SK-MEL-5 (cell line): ENCODE data around the gene TUB. TPM values are rescaled to one million over a fixed set of nuclear protein-coding genes. Genes with fewer than 3 reads are reported as not detected.

Experiments
- DNase-seq: peaks from one replicate; pipeline ENCODE4 v3.0.0-alpha.2; 2016; ENCODE audit warnings: low read depth, low spot score
- in situ Hi-C: cut with HindIII; loops from 2 replicates; pipeline ENCODE4 v1.10.0; 2016; ENCODE audit warnings: low sequenced_read_pairs, high pct_unique_total_duplicates, low pct_unique_long_range_greater_than_20kb
- total RNA-seq: library from RNA; depleted of rRNA; stranded (reverse); fragments of >200 nt; shearing (Covaris generic); gene quantifications from 2 replicates; pipeline ENCODE4 v1.2.3, GENCODE V29; 2014; rRNA removed

Gene TUB
- total RNA-seq, 1 experiment from 2014 or later: 10.4 TPM

DNA sequence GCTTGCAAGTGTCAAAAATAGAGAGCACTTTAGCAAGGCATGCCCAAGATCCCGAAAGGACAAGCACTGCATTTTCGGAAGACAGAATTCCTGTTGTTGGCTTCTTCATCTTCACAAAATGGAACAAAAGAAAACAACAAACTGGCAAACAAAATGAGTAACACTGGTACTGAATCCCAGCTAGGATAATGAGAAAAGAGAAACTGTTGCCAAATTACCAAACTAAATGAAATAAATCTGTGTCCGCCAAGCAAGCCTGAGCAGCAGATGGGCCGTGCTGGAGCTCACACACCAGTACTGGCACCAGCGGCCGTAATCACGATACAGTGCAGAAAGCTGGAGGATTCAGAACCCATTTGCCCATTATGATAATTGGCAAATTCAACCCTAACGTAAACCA is 30.6 kb downstream of the TUB start:
- DNase-seq: no peak
- in situ Hi-C loops: no loop called here

DNA sequence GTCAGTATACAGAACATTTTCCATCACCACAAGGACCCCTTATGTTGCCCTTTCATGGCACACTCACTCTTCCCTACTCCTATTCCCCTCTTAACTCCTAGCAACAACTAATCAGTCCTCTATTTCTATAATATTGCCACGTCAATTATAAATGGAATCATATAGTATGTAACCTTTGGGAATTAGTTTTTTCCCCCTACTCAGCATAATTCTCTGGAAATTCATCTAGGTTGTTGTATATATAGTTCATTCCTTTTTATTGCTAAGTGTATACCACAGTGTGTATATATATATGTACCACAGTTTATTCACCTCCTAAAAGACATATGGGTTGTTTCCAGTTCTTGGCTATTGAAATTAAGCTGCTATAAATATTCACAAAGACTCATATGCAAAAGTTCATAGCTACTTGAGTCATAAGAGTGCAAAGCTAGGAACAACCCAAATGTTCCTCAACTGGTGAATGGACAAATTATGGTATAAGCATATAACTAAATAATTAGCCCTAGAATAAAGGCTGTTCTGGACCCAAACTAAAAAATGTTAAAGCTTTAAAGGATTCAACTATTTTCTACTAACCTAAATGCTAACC is 41.3 kb downstream of the TUB start:
- DNase-seq: no peak
- in situ Hi-C loops: no loop called here

DNA sequence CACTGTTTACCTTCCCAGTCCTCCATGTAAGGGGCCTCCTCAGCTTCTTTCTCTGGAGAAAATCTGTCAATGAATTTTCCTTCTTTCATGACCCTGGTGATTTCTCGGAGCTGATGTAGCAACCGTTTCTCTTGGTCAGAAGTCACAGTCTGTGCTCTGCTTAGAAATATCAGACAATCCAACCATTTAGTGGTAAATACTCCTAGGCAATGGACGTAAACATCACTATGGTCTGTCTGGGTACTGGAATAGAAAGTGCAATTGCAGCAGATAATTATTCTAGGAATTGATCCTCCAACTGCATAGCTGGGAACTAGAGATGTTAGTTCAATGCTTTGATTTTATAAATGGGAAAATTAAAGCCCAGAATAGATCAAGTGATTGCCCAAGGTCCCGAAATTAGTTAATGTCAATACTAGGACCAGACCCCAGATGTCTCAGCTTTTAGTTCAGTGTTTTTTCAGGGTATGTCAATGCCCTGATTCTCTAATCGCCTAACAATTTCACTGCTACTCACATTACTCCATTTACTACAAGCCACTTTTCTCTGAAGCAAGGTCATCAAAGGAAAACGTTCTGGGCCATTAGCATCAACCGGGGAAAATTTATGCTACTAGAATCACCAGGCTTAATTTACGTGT is 45.8 kb downstream of the TUB start:
- no peak for DNase-seq
- in situ Hi-C loops: no loop called here

DNA sequence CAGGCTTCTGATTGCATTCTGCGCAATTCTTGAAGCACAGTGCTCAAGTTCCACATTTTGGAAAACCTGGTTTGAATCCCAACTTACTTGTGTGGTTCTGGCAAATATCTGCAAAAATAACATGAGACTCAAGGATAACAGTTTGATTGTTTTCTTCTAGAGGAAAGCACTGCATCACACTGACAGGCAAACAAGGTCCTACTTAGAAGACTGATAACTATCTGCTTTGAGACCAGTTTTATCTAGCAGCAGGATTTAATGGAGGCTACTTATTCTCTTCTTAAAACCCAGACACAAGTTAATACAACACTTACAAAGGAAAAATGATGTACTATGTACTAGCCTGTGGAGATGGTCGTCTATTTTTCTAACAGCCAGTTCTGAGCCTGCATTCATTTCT is 46.4 kb downstream of the TUB start:
- in situ Hi-C loops: no loop called here
- peak; percentile 37 for DNase-seq

DNA sequence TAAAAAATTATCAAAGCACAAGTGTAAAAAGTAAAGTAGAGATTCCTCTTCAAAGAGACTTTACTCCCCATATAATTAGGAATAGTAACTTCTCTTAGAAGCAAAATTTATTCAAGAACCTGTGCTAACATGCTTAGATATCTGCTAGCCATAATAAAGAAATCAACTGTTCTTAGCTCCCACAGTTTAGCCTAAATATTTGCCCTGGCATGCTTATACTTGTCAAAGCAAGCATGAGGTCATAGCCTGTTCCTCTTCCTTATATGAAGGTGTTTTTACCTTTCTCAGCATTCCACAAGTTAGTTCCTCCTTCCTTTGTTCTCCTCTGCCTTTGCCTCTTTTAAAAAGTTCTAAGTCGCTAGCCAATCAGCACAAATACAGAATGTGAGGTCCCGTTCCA is 57.5 kb downstream of the TUB start:
- in situ Hi-C loops: no loop called here
- DNase-seq: no peak

DNA sequence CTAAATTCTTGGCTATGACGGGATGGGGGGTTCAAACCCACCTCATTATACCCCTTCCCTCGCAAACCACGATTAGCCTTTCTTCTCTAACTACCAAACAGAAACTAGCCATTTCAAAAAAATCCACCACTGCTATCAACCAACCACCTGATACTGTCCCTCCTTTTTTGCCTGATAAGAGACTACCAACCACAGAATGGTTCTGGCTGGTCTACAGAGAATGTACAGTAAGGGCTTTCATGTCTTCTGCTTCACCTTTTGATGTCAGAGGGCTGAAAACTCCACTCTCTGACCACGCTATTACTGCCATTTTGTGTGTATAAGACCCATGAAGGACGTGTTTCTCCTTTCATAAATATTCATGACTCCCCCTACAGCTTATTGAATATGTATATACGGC is 68.7 kb downstream of the TUB start:
- DNase-seq: no peak
- in situ Hi-C loops: no loop called here

Other genes starting within 250 kb of the TUB start
- gene OR10A6, start 149.9 kb upstream of the TUB start, total RNA-seq: not detected in 2 replicates
- gene OR10A3, start 139.5 kb upstream of the TUB start, total RNA-seq: not detected in 2 replicates
- not detected in 2 replicates for gene NLRP10, start 115.8 kb upstream of the TUB start, total RNA-seq
- gene EIF3F, start 93.9 kb upstream of the TUB start, total RNA-seq: 307 and 378 TPM in 2 replicates
- 0.34 and 2.6 TPM in 2 replicates for gene RIC3, start 87.8 kb downstream of the TUB start, total RNA-seq
- 0.29 TPM in 1 of 2 replicates, not detected in the other for gene LMO1, start 182.7 kb downstream of the TUB start, total RNA-seq